SK-N-MC (cell line): ENCODE measurements around the gene DNLZ.

Experiments used
- EZH2 ChIP-seq: fragments of 200-600 bp; sonication (generic); IDR thresholded peaks from one replicate; pipeline ENCODE4 v1.6.1; 2017; ENCODE audit warnings: antibody characterized with exemption
- FOXP2 ChIP-seq: optimal IDR thresholded peaks from 2 replicates; pipeline ENCODE3; 2011; ENCODE audit warnings: mild to moderate bottlenecking, moderate library complexity; ENCODE audit not compliant: insufficient read depth; ENCODE audit errors: extremely low read length, control extremely low read depth
- POLR2AphosphoS5 ChIP-seq: IDR thresholded peaks from 2 replicates; pipeline ENCODE4 v1.6.1; 2012; ENCODE audit warnings: mild to moderate bottlenecking, low read depth, low read length, borderline replicate concordance

GRCh38 chr9:136402067-136402466 lies 38.5 kb upstream of the DNLZ start:
- TF ChIP-seq POLR2AphosphoS5 (no peak), EZH2 (no peak), FOXP2 (no peak)
